Left lung (tissue), 10 donors: ENCODE data around the gene KIAA0513. TPM values are rescaled to one million over a fixed set of nuclear protein-coding genes. Genes with fewer than 3 reads are reported as not detected.

Experiments
- ATAC-seq: fragments of 200-7000 bp; cut with Tn5 transposase; one replicate; pipeline ENCODE4 v1.9.1; 2020; ENCODE audit warnings: moderate library complexity
- DNase-seq, 4 donors: peaks; one replicate each; pipeline ENCODE4 v3.0.0-alpha.2; 2013 to 2020
- H3K27ac ChIP-seq, 2 donors: fragments of 200-600 bp; sonication (generic) in 1 of 2; one replicate each; pipeline versions ENCODE4 v1.5.0 to v1.8.0; 2020 to 2021
- H3K27me3 ChIP-seq, 2 donors: fragments of 200-600 bp; sonication (generic) in 1 of 2; one replicate each; pipeline versions ENCODE4 v1.5.0 to v1.8.0; 2020 to 2021
- H3K36me3 ChIP-seq, 2 donors: fragments of 200-600 bp; sonication (generic) in 1 of 2; one replicate each; pipeline versions ENCODE4 v1.5.0 to v1.8.0; 2020 to 2021
- H3K4me1 ChIP-seq, 2 donors: fragments of 200-600 bp; one replicate each; pipeline ENCODE4 v1.8.0; 2021
- H3K4me3 ChIP-seq, 2 donors: fragments of 200-600 bp; sonication (generic) in 1 of 2; one replicate each; pipeline versions ENCODE4 v1.5.0 to v1.8.0; 2020 to 2021; ENCODE audit warnings: mild to moderate bottlenecking in 1 of 2
- H3K9me3 ChIP-seq, 2 donors: fragments of 200-600 bp; sonication (generic) in 1 of 2; one replicate each; pipeline versions ENCODE4 v1.5.0 to v1.8.0; 2020 to 2021
- CTCF ChIP-seq, 2 donors: fragments of 200-600 bp; sonication (generic) in 1 of 2; IDR thresholded peaks; one replicate each; pipeline versions ENCODE4 v1.5.0 to v1.8.0; 2021; ENCODE audit warnings: antibody characterized with exemption in 2 of 2
- intact Hi-C, 2 donors: fragments of 100-400 bp; cut with DNase I; formaldehyde crosslinking; loops; one replicate each; pipeline versions ENCODE4 v1.11.2 to v1.14.2; 2022
- polyA plus RNA-seq, 6 donors: library from polyadenylated mRNA; unstranded; fragments of 120-200 nt; gene quantifications; one replicate each; pipeline ENCODE4 v1.2.1, GENCODE V29; 2013; ENCODE audit not compliant: insufficient read length in 6 of 6
- total RNA-seq, 2 donors: library from RNA; stranded (reverse); fragmentation: NEBNext Ultra II Directional; extraction: Animal tissue kit (Norgen Biotek cat#: 25700); gene quantifications; one replicate each; pipeline ENCODE4 v1.2.1, GENCODE V29; 2021
- donor health status: DM: no; HTN: yes; CAD: no.
- donor health status: DM: no; HTN: no; CAD: no.

KIAA0513 gene
- total and polyA plus RNA-seq, 8 donors: 4.4 to 31.7 (median 7.6) TPM

GRCh38 chr16:85139881-85140339 lies 112.3 kb downstream of the KIAA0513 start:
- TF ChIP-seq CTCF (IDR thresholded peaks at IDR 0.05): no peak
- Histone ChIP-seq H3K4me1 (peaks cover 16 to 36% of the 10 kb centered on the region in 2 donors), H3K27ac (no peak overlapping the region), H3K27me3 (peaks cover 0 to 17% of the 10 kb centered on the region in 2 donors), H3K36me3 (no peaks in the 10 kb centered on the region), H3K9me3 (no peaks in the 10 kb centered on the region), H3K4me3 (no peak overlapping the region)
- ATAC-seq (no peak), DNase-seq (peak in 1 of 4 donors; percentile 30)
- intact Hi-C loops: no loop called here

- no peaks in the 10 kb centered on the region for H3K9me3 ChIP-seq
- ATAC-seq: no peak
- H3K4me1 ChIP-seq: peaks cover 13 to 35% of the 10 kb centered on the region in 2 donors
- intact Hi-C loops: no loop called here
- peaks cover 0 to 17% of the 10 kb centered on the region in 2 donors for H3K27me3 ChIP-seq
- peak in 1 of 4 donors; percentile 8 for DNase-seq
- H3K36me3 ChIP-seq: no peaks in the 10 kb centered on the region
- no peak for TF ChIP-seq CTCF (IDR thresholded peaks at IDR 0.05)
- H3K27ac ChIP-seq: no peak overlapping the region
- no peak overlapping the region for H3K4me3 ChIP-seq
Observed at GRCh38 chr16:85140455-85141012, 112.9 kb downstream of the KIAA0513 start.

GRCh38 chr16:85141491-85142128 lies 114.0 kb downstream of the KIAA0513 start:
- H3K4me1 ChIP-seq: peaks cover 13 to 31% of the 10 kb centered on the region in 2 donors
- H3K36me3 ChIP-seq: no peaks in the 10 kb centered on the region
- H3K9me3 ChIP-seq: no peaks in the 10 kb centered on the region
- no peak for TF ChIP-seq CTCF (IDR thresholded peaks at IDR 0.05)
- peaks cover 0 to 13% of the 10 kb centered on the region in 2 donors for H3K27me3 ChIP-seq
- ATAC-seq (no peak), DNase-seq (peak in 1 of 4 donors; percentile 55)
- H3K4me3 ChIP-seq: no peak overlapping the region
- intact Hi-C loops: no loop called here
- H3K27ac ChIP-seq: no peak overlapping the region

- intact Hi-C loops: no loop called here
Observed at GRCh38 chr16:85142129-85142513, 114.5 kb downstream of the KIAA0513 start.

More at GRCh38 chr16:85142129-85142513, 114.5 kb downstream of the KIAA0513 start:
- H3K9me3 ChIP-seq: no peaks in the 10 kb centered on the region
- ATAC-seq: no peak
- no peak overlapping the region for H3K4me3 ChIP-seq
- no peaks in the 10 kb centered on the region for H3K36me3 ChIP-seq
- no peak for TF ChIP-seq CTCF (IDR thresholded peaks at IDR 0.05)
- no peak overlapping the region for H3K27ac ChIP-seq
- H3K27me3 ChIP-seq: peaks cover 0 to 8% of the 10 kb centered on the region in 2 donors
- H3K4me1 ChIP-seq: peaks cover 8 to 31% of the 10 kb centered on the region in 2 donors
- DNase-seq: peak in 1 of 4 donors; percentile 76
